GM12891 (cell line): ENCODE data around the gene CLPTM1L.

Experiments used
- POLR2A ChIP-seq: IDR thresholded peaks from 2 replicates; pipeline ENCODE4 v1.6.1; 2011; ENCODE audit warnings: low read depth, low read length, control low read depth
- POLR2AphosphoS5 ChIP-seq: IDR thresholded peaks from 2 replicates; pipeline ENCODE4 v1.6.1; 2011; ENCODE audit warnings: low read depth, low read length, control low read depth
- POU2F2 ChIP-seq: IDR thresholded peaks from 2 replicates; pipeline ENCODE4 v1.6.1; 2011; ENCODE audit warnings: low read depth, mild to moderate bottlenecking, control low read depth, low read length, moderate library complexity
- TAF1 ChIP-seq: IDR thresholded peaks from 2 replicates; pipeline ENCODE4 v1.6.1; 2011; ENCODE audit warnings: low read depth, low read length, control low read depth

DNA sequence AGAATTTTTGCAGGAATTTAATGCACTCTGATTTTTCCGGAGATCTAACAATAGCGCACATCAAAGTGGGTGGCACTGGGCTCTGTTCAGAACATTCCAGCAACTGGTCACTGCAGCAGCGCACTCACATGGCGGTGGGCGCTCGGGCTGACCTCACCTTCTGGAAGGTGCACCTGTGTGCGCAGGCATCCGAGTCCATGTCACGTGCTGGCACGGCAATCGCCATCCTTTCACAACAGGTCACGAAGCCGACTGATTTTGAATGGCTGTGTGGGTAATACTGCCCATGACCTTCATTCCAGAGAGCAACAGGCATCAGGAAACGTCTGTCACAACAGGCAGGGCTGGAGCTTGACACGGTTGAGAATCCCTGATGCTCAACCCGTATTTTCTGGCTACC lies 18.7 kb upstream of the CLPTM1L start:
- TF ChIP-seq POLR2A = no peak
- no peak for TF ChIP-seq TAF1
- TF ChIP-seq POLR2AphosphoS5 = no peak
- no peak for TF ChIP-seq POU2F2
